Osteocyte (in vitro differentiated cells): ENCODE data around the gene TULP1. TPM values are rescaled to one million over a fixed set of nuclear protein-coding genes. Genes with fewer than 3 reads are reported as not detected.

Source experiments
- DNase-seq: peaks from one replicate; pipeline ENCODE4 v3.0.0; 2021; ENCODE audit warnings: mixed read lengths; ENCODE audit not compliant: unreplicated experiment; ENCODE audit errors: extremely low spot score
- H3K27ac Mint-ChIP-seq: one replicate; pipeline ENCODE4 v1.8.0; 2021; ENCODE audit warnings: mild to moderate bottlenecking, mixed read lengths; ENCODE audit not compliant: unreplicated experiment
- H3K27me3 Mint-ChIP-seq: one replicate; pipeline ENCODE4 v1.8.0; 2021; ENCODE audit warnings: mixed read lengths; ENCODE audit not compliant: unreplicated experiment
- H3K36me3 Mint-ChIP-seq: one replicate; pipeline ENCODE4 v1.8.0; 2021; ENCODE audit warnings: mixed read lengths; ENCODE audit not compliant: unreplicated experiment
- H3K4me1 Mint-ChIP-seq: one replicate; pipeline ENCODE4 v1.8.0; 2021; ENCODE audit warnings: mixed read lengths; ENCODE audit not compliant: unreplicated experiment
- H3K4me3 Mint-ChIP-seq: one replicate; pipeline ENCODE4 v1.8.0; 2021; ENCODE audit warnings: mild to moderate bottlenecking, moderate library complexity, mixed read lengths; ENCODE audit not compliant: unreplicated experiment
- H3K9me3 Mint-ChIP-seq: one replicate; pipeline ENCODE4 v1.8.0; 2021; ENCODE audit warnings: mixed read lengths; ENCODE audit not compliant: unreplicated experiment
- CTCF ChIP-seq: fragments of 200-600 bp; sonication (generic); IDR thresholded peaks from 2 replicates; pipeline ENCODE4 v1.5.0; 2021; ENCODE audit warnings: antibody characterized with exemption, mild to moderate bottlenecking, moderate library complexity
- total RNA-seq: library from RNA; stranded (reverse); gene quantifications from 2 replicates; pipeline ENCODE4 v1.2.1, GENCODE V29; 2021

TULP1 gene
- total RNA-seq, 1 donor from 2014 or later = not detected

GRCh38 chr6:35511562-35511941, 1.1 kb downstream of the TULP1 start:
- no peaks in the 10 kb centered on the region for H3K27me3 Mint-ChIP-seq
- H3K4me1 Mint-ChIP-seq = no peaks in the 10 kb centered on the region
- DNase-seq = no peak
- H3K4me3 Mint-ChIP-seq = no peak overlapping the region
- no peaks in the 10 kb centered on the region for H3K9me3 Mint-ChIP-seq
- no peaks in the 10 kb centered on the region for H3K36me3 Mint-ChIP-seq
- no peak overlapping the region for H3K27ac Mint-ChIP-seq
- no peak for TF ChIP-seq CTCF

DNA sequence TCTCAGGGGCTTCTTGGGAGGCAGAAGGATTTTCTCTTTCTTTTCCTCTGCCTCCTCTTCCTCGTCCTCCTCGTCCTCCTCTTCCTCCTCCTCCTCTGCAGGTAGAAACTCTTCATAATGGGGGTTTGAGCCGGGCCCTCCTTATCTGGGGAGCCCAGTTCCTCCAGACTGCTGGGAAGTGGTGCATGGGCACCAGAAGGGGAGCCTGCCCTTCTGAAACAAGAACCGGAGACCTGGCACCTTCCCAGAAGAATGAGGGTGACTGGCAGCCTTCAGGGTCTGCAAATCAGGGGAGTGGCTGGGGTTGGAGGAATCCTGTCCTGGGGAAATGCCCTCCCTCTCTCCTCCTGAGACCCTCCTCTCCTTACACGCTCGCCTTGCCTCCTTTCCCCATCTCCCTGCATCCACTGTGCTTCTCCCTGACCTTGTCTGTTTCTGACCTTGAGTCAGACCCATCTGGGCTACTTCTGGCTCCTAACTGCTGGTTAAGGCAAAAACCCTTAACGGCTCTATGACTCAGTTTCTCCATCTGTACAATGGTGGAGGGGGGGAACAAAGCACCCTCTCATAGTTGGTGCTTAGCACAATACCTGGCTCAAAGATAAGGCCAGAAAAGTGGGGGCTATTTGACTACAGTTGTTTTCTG, 1.7 kb downstream of the TULP1 start:
- Mint-ChIP-seq H3K4me3 (no peak overlapping the region), H3K36me3 (no peaks in the 10 kb centered on the region), H3K9me3 (no peaks in the 10 kb centered on the region), H3K27me3 (no peaks in the 10 kb centered on the region), H3K27ac (no peak overlapping the region), H3K4me1 (no peaks in the 10 kb centered on the region)
- DNase-seq = no peak
- no peak for TF ChIP-seq CTCF

DNA sequence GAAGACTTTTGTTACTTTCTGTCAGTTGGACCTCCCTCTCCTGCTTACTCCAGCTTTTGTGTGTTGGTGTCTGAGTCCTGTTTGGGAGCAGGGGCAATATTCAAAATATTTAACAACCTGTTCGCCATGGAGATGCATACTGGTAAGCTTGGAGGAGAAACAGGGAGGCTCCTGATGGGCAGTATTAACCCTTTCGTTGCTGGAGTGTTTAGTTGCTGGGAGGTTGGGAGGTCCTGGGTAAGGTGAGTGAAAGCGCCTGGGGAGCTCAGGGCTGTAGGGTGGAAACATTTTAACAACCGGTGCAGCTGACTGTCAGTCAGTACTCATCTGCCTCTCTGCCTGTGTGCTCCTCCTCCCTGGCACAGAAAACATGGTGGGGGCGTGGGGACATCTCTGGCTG, 4.2 kb downstream of the TULP1 start:
- H3K27ac Mint-ChIP-seq = no peak overlapping the region
- no peak for TF ChIP-seq CTCF
- H3K4me1 Mint-ChIP-seq = no peaks in the 10 kb centered on the region
- no peak for DNase-seq
- no peaks in the 10 kb centered on the region for H3K36me3 Mint-ChIP-seq
- no peaks in the 10 kb centered on the region for H3K9me3 Mint-ChIP-seq
- peaks cover 5% of the 10 kb centered on the region for H3K27me3 Mint-ChIP-seq
- H3K4me3 Mint-ChIP-seq = no peak overlapping the region

- no peak for DNase-seq
- Mint-ChIP-seq H3K4me3 (no peak overlapping the region), H3K27me3 (peaks cover 5% of the 10 kb centered on the region), H3K27ac (no peak overlapping the region), H3K36me3 (no peaks in the 10 kb centered on the region), H3K9me3 (no peaks in the 10 kb centered on the region), H3K4me1 (no peaks in the 10 kb centered on the region)
- no peak for TF ChIP-seq CTCF
Observed at GRCh38 chr6:35508027-35508426, 4.7 kb downstream of the TULP1 start.

DNA sequence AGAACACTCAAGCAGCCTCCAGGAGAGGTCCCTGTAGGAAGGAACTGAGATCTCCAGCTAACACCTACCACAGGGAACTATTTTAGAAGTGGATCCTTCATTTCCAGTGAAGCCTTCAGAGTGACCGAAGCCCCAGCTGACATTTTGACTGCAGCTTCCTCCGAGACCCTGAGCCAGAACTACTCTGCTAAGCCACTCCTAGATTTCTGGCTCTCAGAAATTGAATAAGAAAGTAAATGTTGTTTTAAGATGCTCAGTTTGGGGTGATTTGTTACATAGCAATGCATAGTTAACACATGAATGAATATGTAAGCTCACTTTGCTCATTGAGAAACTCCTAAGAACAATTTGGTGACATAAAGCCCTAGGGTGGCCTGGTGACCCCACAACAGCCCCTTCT, 5.5 kb downstream of the TULP1 start:
- Mint-ChIP-seq H3K4me3 (no peak overlapping the region), H3K9me3 (no peaks in the 10 kb centered on the region), H3K27me3 (peaks cover 5% of the 10 kb centered on the region), H3K36me3 (no peaks in the 10 kb centered on the region), H3K4me1 (no peaks in the 10 kb centered on the region), H3K27ac (no peak overlapping the region)
- no peak for DNase-seq
- no peak for TF ChIP-seq CTCF
